Thyroid gland (tissue), 4 donors: ENCODE data around the gene IL1B. TPM values are rescaled to one million over a fixed set of nuclear protein-coding genes. Genes with fewer than 3 reads are reported as not detected.

ENCODE experiments used
- DNase-seq, 2 donors: peaks; one replicate each; pipeline ENCODE4 v3.0.0-alpha.2; 2019
- H3K27ac ChIP-seq, 3 donors: fragments of 200-600 bp; sonication (generic); 1 replicate in 2 of 3; 2 replicates in 1 of 3; pipeline ENCODE4 v1.5.1; 2016 to 2019; ENCODE audit warnings: mild to moderate bottlenecking in 1 of 3, moderate library complexity in 1 of 3
- H3K27me3 ChIP-seq: fragments of 200-600 bp; sonication (generic); one replicate; pipeline ENCODE4 v1.5.1; 2019
- H3K36me3 ChIP-seq, 2 donors: fragments of 200-600 bp; sonication (generic); one replicate each; pipeline ENCODE4 v1.5.1; 2016 to 2019
- H3K4me1 ChIP-seq, 2 donors: fragments of 200-600 bp; sonication (generic); one replicate each; pipeline ENCODE4 v1.5.1; 2017 to 2019
- H3K4me3 ChIP-seq, 3 donors: fragments of 200-600 bp; sonication (generic); replicated peaks in 1 of 3; 1 replicate in 2 of 3; 2 replicates in 1 of 3; pipeline ENCODE4 v1.5.1; 2016; ENCODE audit warnings: mild to moderate bottlenecking in 1 of 3
- H3K9me3 ChIP-seq: fragments of 200-600 bp; sonication (generic); one replicate; pipeline ENCODE4 v1.5.1; 2017
- CTCF ChIP-seq, 6 experiments: fragments of 200-600 bp in 3 of 6; fragments of 450-650 bp in 3 of 6; sonication (generic) in 3 of 6; IDR thresholded peaks; one replicate each; pipeline ENCODE4 v1.5.1; 2016 to 2019; ENCODE audit warnings: antibody characterized with exemption in 6 of 6, mild to moderate bottlenecking in 2 of 6, inconsistent platforms in 1 of 6, moderate library complexity in 1 of 6
- POLR2A ChIP-seq, 2 donors: fragments of 450-650 bp; IDR thresholded peaks; one replicate each; pipeline ENCODE4 v1.6.1; 2017; ENCODE audit warnings: antibody characterized with exemption in 2 of 2, mild to moderate bottlenecking in 2 of 2, moderate library complexity in 1 of 2
- WGBS, 2 donors: methylation state at CpG; one replicate each; pipeline ENCODE4 v1.1.5; 2017; 5-methylcytosine and 5-hydroxymethylcytosine counted together
- intact Hi-C: fragments of 100-400 bp; cut with DNase I; formaldehyde crosslinking; loops from one replicate; pipeline ENCODE4 v1.15.1; 2023
- total RNA-seq, 4 donors: library from RNA; depleted of rRNA; stranded (reverse); fragments of >200 nt; gene quantifications; one replicate each; pipeline ENCODE4 v1.2.3, GENCODE V29; 2016

IL1B gene
- total RNA-seq, 4 donors from 2014 or later, result 0.27 to 1.3 TPM; not detected in 2

GRCh38 chr2:112793449-112793978, 43.1 kb downstream of the IL1B start:
- Histone ChIP-seq H3K9me3 (no peaks in the 10 kb centered on the region), H3K4me3 (no peak overlapping the region), H3K27ac (no peak overlapping the region), H3K4me1 (no peaks in the 10 kb centered on the region), H3K27me3 (no peaks in the 10 kb centered on the region), H3K36me3 (no peaks in the 10 kb centered on the region)
- no peak for DNase-seq
- intact Hi-C loops, result no loop called here
- TF ChIP-seq CTCF (IDR thresholded peaks at IDR 0.05) (no peak), POLR2A (IDR thresholded peaks at IDR 0.05) (no peak)
- 75 to 86% methylated on average over 3 of the region's 3 CpGs for WGBS, 2 donors

GRCh38 chr2:112792419-112792818, 44.2 kb downstream of the IL1B start:
- intact Hi-C loops, result no loop called here
- Histone ChIP-seq H3K9me3 (no peaks in the 10 kb centered on the region), H3K36me3 (no peaks in the 10 kb centered on the region), H3K4me1 (no peaks in the 10 kb centered on the region), H3K4me3 (no peak overlapping the region), H3K27ac (no peak overlapping the region), H3K27me3 (no peaks in the 10 kb centered on the region)
- 83 to 87% methylated on average over 5 of the region's 5 CpGs for WGBS, 2 donors
- no peak for DNase-seq
- TF ChIP-seq CTCF (IDR thresholded peaks at IDR 0.05) (no peak), POLR2A (IDR thresholded peaks at IDR 0.05) (no peak)

GRCh38 chr2:112791693-112792230, 44.8 kb downstream of the IL1B start:
- no peak overlapping the region for H3K4me3 ChIP-seq
- H3K4me1 ChIP-seq, result no peaks in the 10 kb centered on the region
- TF ChIP-seq CTCF (IDR thresholded peaks at IDR 0.05), result no peak
- TF ChIP-seq POLR2A (IDR thresholded peaks at IDR 0.05), result no peak
- no peak overlapping the region for H3K27ac ChIP-seq
- 91 to 92% methylated on average over 3 of the region's 3 CpGs for WGBS, 2 donors
- H3K27me3 ChIP-seq, result no peaks in the 10 kb centered on the region
- H3K9me3 ChIP-seq, result no peaks in the 10 kb centered on the region
- intact Hi-C loops, result no loop called here
- H3K36me3 ChIP-seq, result no peaks in the 10 kb centered on the region
- no peak for DNase-seq

- no peak overlapping the region for H3K27ac ChIP-seq
- WGBS, 2 donors, result 100% methylated on average over 1 to 3 of the region's 3 CpGs
These were observed 45.6 kb downstream of the IL1B start for GRCh38 chr2:112791019-112791418.

More at GRCh38 chr2:112791019-112791418, 45.6 kb downstream of the IL1B start:
- H3K4me1 ChIP-seq, result no peaks in the 10 kb centered on the region
- intact Hi-C loops, result no loop called here
- no peak overlapping the region for H3K4me3 ChIP-seq
- no peak for DNase-seq
- H3K27me3 ChIP-seq, result no peaks in the 10 kb centered on the region
- H3K36me3 ChIP-seq, result no peaks in the 10 kb centered on the region
- no peak for TF ChIP-seq CTCF (IDR thresholded peaks at IDR 0.05)
- TF ChIP-seq POLR2A (IDR thresholded peaks at IDR 0.05), result no peak
- H3K9me3 ChIP-seq, result no peaks in the 10 kb centered on the region
